ENCODE results near the gene MCTP1. TPM values are rescaled to one million over a fixed set of nuclear protein-coding genes. Genes with fewer than 3 reads are reported as not detected.

The MCTP1 gene
- total and polyA plus RNA-seq, 2 of the 8 experiments (the other 6 are each of a cell fraction or from before 2014, with no cell fraction given), result 0.56 to 3.4 TPM

GRCh38 chr5:94850960-94851359 lies 433.9 kb downstream of the MCTP1 start:
- no peak overlapping the region for H3K27ac ChIP-seq (ENCODE audit: low read depth, low read length)
- no peaks in the 10 kb centered on the region for H3K23me2 ChIP-seq (ENCODE audit: low read depth, low read length)
- no peak overlapping the region for H3K23ac ChIP-seq (ENCODE audit: insufficient read length)
- no peak for FAIRE-seq
- WGBS, 2 experiments (ENCODE audit: extremely low coverage in 1 of 2, insufficient coverage in 1 of 2, insufficient read length in 1 of 2, insufficient replicate concordance in 2 of 2, low coverage in 1 of 2, low lambda C conversion rate in 2 of 2, missing lambda C conversion rate in 1 of 2), result 100% methylated on average over 1 of the region's 1 CpG; no CpG with 5 or more reads in 1 of the 2 experiments
- H2BK20ac ChIP-seq (ENCODE audit: low read length), result no peak overlapping the region
- H4K5ac ChIP-seq (ENCODE audit: insufficient read length, low read depth, low read length), result no peak overlapping the region
- H3K36me3 ChIP-seq (ENCODE audit: control insufficient read depth in 2 of 4, insufficient read depth in 4 of 4, low read length in 3 of 4), result no peaks in the 10 kb centered on the region
- no peaks in the 10 kb centered on the region for H3K79me2 ChIP-seq (ENCODE audit: control insufficient read depth in 1 of 2, insufficient read depth in 2 of 2, low read length in 2 of 2)
- H2AK5ac ChIP-seq (ENCODE audit: low read depth, low read length), result no peak overlapping the region
- no peak overlapping the region for H2BK5ac ChIP-seq (ENCODE audit: low read depth, low read length)
- H3K4me1 ChIP-seq (replicated peaks in 1 of 4; ENCODE audit: control insufficient read depth in 3 of 4, insufficient read depth in 4 of 4, low read length in 3 of 4), result peaks cover 0 to 5% (median 3%) of the 10 kb centered on the region in 4 experiments; a peak in 2 of 7 replicates
- H3K56ac ChIP-seq (replicated peaks; ENCODE audit: insufficient read length, low read depth, low read length), result no peak overlapping the region
- no peak for DNase-seq (ENCODE audit: low read depth in 1 of 2, low spot score in 2 of 2)
- TF ChIP-seq HDAC2 (IDR thresholded peaks at IDR 0.05; ENCODE audit: borderline replicate concordance in 1 of 2, low read depth in 2 of 2, low read length in 2 of 2) (no peak), MAFK (IDR thresholded peaks at IDR 0.05; ENCODE audit: low read depth, low read length) (peak; percentile 78; the same call in 1 of the 2 replicates)
- no peaks in the 10 kb centered on the region for H3K79me1 ChIP-seq (ENCODE audit: low read depth, low read length)
- CTCF ChIA-PET (ENCODE audit: partially characterized antibody), result interaction anchor here (0.6 to 2.4 kb wide), 19 partner anchors 8 to 976 kb away, joined by 3 to 19 read pairs (median 4); no protein-coding TSS in a partner anchor
- H2AFZ ChIP-seq (ENCODE audit: low read length), result no peak overlapping the region
- no peak overlapping the region for H3K18ac ChIP-seq (ENCODE audit: extremely low read depth, low read length)
- no peak overlapping the region for H2BK12ac ChIP-seq (ENCODE audit: low read depth, low read length)
- no peaks in the 10 kb centered on the region for H3K9me3 ChIP-seq (ENCODE audit: insufficient read depth in 2 of 2, low read depth in 1 of 2, low read length in 1 of 2)
- no peak overlapping the region for H3K9ac ChIP-seq (replicated peaks in 1 of 4; ENCODE audit: extremely low read depth in 1 of 4, low read depth in 3 of 4, low read length in 3 of 4)
- no peak overlapping the region for H4K8ac ChIP-seq (ENCODE audit: extremely low read depth, insufficient read depth, low read length)
- POLR2A ChIA-PET (ENCODE audit: partially characterized antibody), result no interaction called here
- H3K4me2 ChIP-seq (ENCODE audit: insufficient read depth in 1 of 2, low read depth in 2 of 2, low read length in 2 of 2), result no peak overlapping the region
- H3K4me3 ChIP-seq (ENCODE audit: extremely low read depth in 1 of 4, insufficient read depth in 2 of 4, low read depth in 3 of 4, low read length in 4 of 4), result no peak overlapping the region
- no peaks in the 10 kb centered on the region for H4K20me1 ChIP-seq (replicated peaks in 1 of 2; ENCODE audit: control insufficient read depth in 1 of 2, insufficient read depth in 2 of 2, low read length in 2 of 2)
- no peak overlapping the region for H2BK120ac ChIP-seq (replicated peaks; ENCODE audit: low read depth, low read length)
- H3K14ac ChIP-seq (ENCODE audit: insufficient read length), result no peak overlapping the region
- H4K91ac ChIP-seq (replicated peaks; ENCODE audit: insufficient read length, low read length), result no peak overlapping the region
- H3K4ac ChIP-seq (replicated peaks; ENCODE audit: insufficient read length, low read depth, low read length), result no peak overlapping the region
- H3K27me3 ChIP-seq (replicated peaks in 1 of 4; ENCODE audit: control insufficient read depth in 3 of 4, extremely low read depth in 1 of 4, insufficient read depth in 3 of 4, low read length in 3 of 4), result no peaks in the 10 kb centered on the region
- H2BK15ac ChIP-seq (ENCODE audit: low read length), result no peak overlapping the region

All from H1 (cell line).